K562 (cell line): Measurements from ENCODE around the gene TRERF1. TPM values are rescaled to one million over a fixed set of nuclear protein-coding genes. Genes with fewer than 3 reads are reported as not detected.
"Not testable (repeated sequence)": the region's sequence is repeated elsewhere in the genome, so short reads cannot be mapped to it uniquely, and the experiment has no call there.

Source experiments
- ATAC-seq: fragments of 200-7000 bp; cut with Tn5 transposase; 3 replicates; pipeline ENCODE4 v1.9.1; 2020; ENCODE audit warnings: moderate library complexity
- BruUV-seq: library from RNA; stranded (reverse); fragments of 400-500 nt; replicated peaks from 2 replicates; lab custom pipeline; 2021; lab: Mats Ljungman, UMichigan
- CTCF ChIA-PET: fragments of 300-600 bp; formaldehyde crosslinking; extraction: SDS; loops from one replicate; lab custom pipeline; 2021; ENCODE audit warnings: low intra/inter-chr PET ratio; lab: Yijun Ruan, JAX
- POLR2A ChIA-PET: fragments of 300-600, 350-650 bp; sonication (Branson Sonifier 250); formaldehyde crosslinking; extraction: SDS; loops from one replicate; lab custom pipeline; 2021; ENCODE audit warnings: antibody characterized with exemption, inconsistent platforms; lab: Yijun Ruan, JAX
- DNase-seq, 4 experiments: peaks; one replicate each; pipeline versions ENCODE4 v3.0.0 to v3.0.0-alpha.2; 2011 to 2018; ENCODE audit warnings: low spot score in 3 of 4, mixed read lengths in 3 of 4; ENCODE audit errors: extremely low read depth in 1 of 4
- FAIRE-seq: peaks from 2 replicates; lab custom pipeline; 2011; peaks lifted over from hg19 to GRCh38; lab: Jason Lieb, UNC
- H2AFZ ChIP-seq: 2 replicates; pipeline ENCODE4 v1.6.0; 2011; ENCODE audit warnings: low read depth, low read length, control low read depth, inconsistent platforms
- H3K27ac ChIP-seq: fragments of 200-600 bp; 3 replicates; pipeline ENCODE4 v1.8.0; 2011; ENCODE audit warnings: low read depth, mild to moderate bottlenecking, control low read depth, inconsistent platforms, low read length, moderate library complexity, mixed read lengths; ENCODE audit errors: extremely low read depth
- H3K27me3 ChIP-seq, 2 experiments: fragments of 300-600 bp in 1 of 2; 2 replicates in 1 of 2; 3 replicates in 1 of 2; pipeline versions ENCODE4 v1.6.0 to v1.8.0; 2011; ENCODE audit warnings: inconsistent platforms in 2 of 2, low read length in 2 of 2, mild to moderate bottlenecking in 1 of 2, mixed read lengths in 1 of 2, moderate library complexity in 1 of 2; ENCODE audit not compliant: control insufficient read depth in 2 of 2, insufficient read depth in 2 of 2
- H3K36me3 ChIP-seq: fragments of 300-600 bp; 3 replicates; pipeline ENCODE4 v1.8.0; 2011; ENCODE audit warnings: mild to moderate bottlenecking, low read length, inconsistent platforms; ENCODE audit not compliant: control insufficient read depth, insufficient read depth
- H3K4me1 ChIP-seq, 2 experiments: fragments of 200-600 bp in 1 of 2; replicated peaks in 1 of 2; 2 replicates in 1 of 2; 3 replicates in 1 of 2; pipeline versions ENCODE4 v1.5.1 to v1.8.0; 2011; ENCODE audit warnings: inconsistent platforms in 2 of 2, low read length in 2 of 2, mild to moderate bottlenecking in 1 of 2, mixed read lengths in 1 of 2, moderate library complexity in 1 of 2; ENCODE audit not compliant: control insufficient read depth in 2 of 2, insufficient read depth in 2 of 2
- H3K4me2 ChIP-seq: 2 replicates; pipeline ENCODE4 v1.6.1; 2011; ENCODE audit warnings: low read length, control low read depth, inconsistent platforms, mixed read lengths; ENCODE audit not compliant: insufficient read depth
- H3K4me3 ChIP-seq: fragments of 200-600 bp; sonication (generic), shearing (Covaris generic); 2 replicates; pipeline ENCODE4 v1.5.1; 2016; ENCODE audit warnings: control low read depth, inconsistent platforms
- H3K79me2 ChIP-seq: fragments of 200-600 bp; 3 replicates; pipeline ENCODE4 v1.8.0; 2011; ENCODE audit warnings: low read length, inconsistent platforms; ENCODE audit not compliant: control insufficient read depth, insufficient read depth
- H3K9ac ChIP-seq, 2 experiments: 2 replicates each; pipeline versions ENCODE4 v1.6.0 to v1.6.1; 2011; ENCODE audit warnings: low read depth in 2 of 2, low read length in 2 of 2, control low read depth in 1 of 2, inconsistent platforms in 1 of 2, mild to moderate bottlenecking in 1 of 2, mixed read lengths in 1 of 2; ENCODE audit not compliant: insufficient read depth in 1 of 2
- H3K9me1 ChIP-seq: one replicate; pipeline ENCODE4 v1.6.0; 2011; ENCODE audit warnings: inconsistent platforms, mild to moderate bottlenecking, low read length, moderate library complexity; ENCODE audit not compliant: control insufficient read depth, insufficient read depth
- H3K9me3 ChIP-seq: replicated peaks from 2 replicates; pipeline ENCODE4 v1.5.1; 2011; ENCODE audit warnings: low read depth, low read length, inconsistent platforms; ENCODE audit not compliant: control insufficient read depth, insufficient read depth
- H4K20me1 ChIP-seq: replicated peaks from 2 replicates; pipeline ENCODE4 v1.6.1; 2011; ENCODE audit warnings: low read length, inconsistent platforms, mixed read lengths; ENCODE audit not compliant: control insufficient read depth, insufficient read depth
- FOSL1 ChIP-seq: fragments of 200-800 bp; sonication (Bioruptor generic); conservative IDR thresholded peaks from 2 replicates; pipeline ENCODE4 v1.6.1; 2016; ENCODE audit warnings: missing genetic modification characterization, missing compliant biosample characterization
- FOXA3 ChIP-seq, 2 experiments: fragments of 450-650 bp in 1 of 2; sonication (generic) in 1 of 2; formaldehyde crosslinking; IDR thresholded peaks in 1 of 2; conservative IDR thresholded peaks in 1 of 2; 2 replicates each; pipeline versions ENCODE4 v1.4.0 to v1.8.0; 2020 to 2022; ENCODE audit warnings: mild to moderate bottlenecking in 2 of 2, missing genetic modification reagents in 1 of 2
- FOXJ3 ChIP-seq: sonication (generic); formaldehyde crosslinking; IDR thresholded peaks from 2 replicates; pipeline ENCODE4 v1.4.0; 2020; ENCODE audit warnings: mild to moderate bottlenecking, missing genetic modification reagents
- RCOR1 ChIP-seq, 2 experiments: IDR thresholded peaks; 2 replicates each; pipeline ENCODE4 v1.6.1; 2012; ENCODE audit warnings: low read depth in 2 of 2, low read length in 2 of 2, borderline replicate concordance in 1 of 2, improper control_type of control experiment in 1 of 2
- SRSF3 ChIP-seq: fragments of 200-400 bp; formaldehyde crosslinking; IDR thresholded peaks from 2 replicates; pipeline ENCODE4 v1.6.1; 2016; ENCODE audit warnings: mild to moderate bottlenecking, low read length, moderate library complexity; ENCODE audit not compliant: insufficient read depth
- STAG1 ChIP-seq: sonication (generic); formaldehyde crosslinking; IDR thresholded peaks from 2 replicates; pipeline ENCODE4 v1.5.0; 2020; ENCODE audit warnings: missing genetic modification reagents, borderline replicate concordance
- WGBS: fragments of 100-300 bp; shearing (Covaris generic); methylation state at CpG from one replicate; pipeline ENCODE4 v1.1.6; 2016; ENCODE audit warnings: low coverage, mixed read lengths; ENCODE audit not compliant: insufficient coverage; ENCODE audit errors: missing lambda C conversion rate; 5-methylcytosine and 5-hydroxymethylcytosine counted together
- in situ Hi-C: fragments of 300-500 bp; cut with MboI; formaldehyde crosslinking; loops from 4 replicates; pipeline ENCODE4 v1.15.0; 2018; ENCODE audit warnings: inconsistent platforms, mixed read lengths
- intact Hi-C: fragments of 100-400 bp; cut with micrococcal nuclease; formaldehyde crosslinking; loops from 2 replicates; pipeline ENCODE4 v1.14.2; 2022
- polyA plus RNA-seq, 8 experiments: library from polyadenylated mRNA; depleted of rRNA in 4 of 8; stranded (reverse) in 5 of 8; unstranded in 3 of 8; fragments of >200 nt; fragmentation: Nextera tagmentation in 2 of 8; fragmentation: Illumina TruSeq in 1 of 8; extraction: Ambion mirVana in 2 of 8; extraction: Trizol in 1 of 8; gene quantifications; 2 replicates each; pipeline versions ENCODE4 v1.2.1 to v1.2.3, GENCODE V29; 2011 to 2014; ENCODE audit warnings: inconsistent platforms in 1 of 8, missing spikeins in 1 of 8
- total RNA-seq, 7 experiments: library from RNA; depleted of rRNA in 6 of 7; stranded (reverse); fragments of >200 nt in 6 of 7; fragmentation: Illumina TruSeq in 2 of 7; extraction: Trizol in 2 of 7; gene quantifications; 2 replicates each; pipeline versions ENCODE4 v1.2.1 to v1.2.3, GENCODE V29; 2011 to 2021; ENCODE audit warnings: low replicate concordance in 1 of 7
- TF ChIP-seq, protein P1 (sequence below): sonication (generic); formaldehyde crosslinking; IDR thresholded peaks from 2 replicates; pipeline ENCODE4 v1.8.1; 2023; ENCODE audit warnings: missing genetic modification reagents, mild to moderate bottlenecking, borderline replicate concordance

Gene TRERF1
- total and polyA plus RNA-seq, 9 of the 15 experiments (the other 6 are each of a cell fraction or from before 2014, with no cell fraction given), result 0.04 to 0.20 (median 0.07) TPM; not detected in 3

DNA sequence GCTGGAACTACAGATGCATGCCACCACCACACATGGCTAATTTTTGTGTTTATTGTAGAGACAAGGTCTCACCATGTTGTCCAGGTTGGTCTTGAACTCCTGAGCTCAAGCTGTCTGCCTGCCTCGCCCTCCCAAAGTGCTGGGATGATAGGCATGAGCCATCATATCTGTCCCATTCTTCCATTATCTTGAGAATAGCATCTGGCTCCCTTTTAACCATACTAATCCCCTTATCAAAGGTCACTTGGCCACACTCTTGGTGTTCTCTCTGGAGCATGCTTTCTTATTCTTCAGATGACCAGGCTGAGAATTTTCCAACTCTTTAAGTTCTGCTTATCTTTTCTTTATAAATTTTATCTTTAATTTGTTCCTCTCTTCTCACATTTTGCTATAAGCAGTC is 15.9 kb upstream of the TRERF1 start (continued):
- no peak for TF ChIP-seq FOXA3 (CRISPR knock-in tag; conservative IDR thresholded peaks at IDR 0.05 in 1 of 2, IDR thresholded peaks at IDR 0.05 in 1 of 2)
- TF ChIP-seq RCOR1 (IDR thresholded peaks at IDR 0.05; ENCODE audit: borderline replicate concordance in 1 of 2, low read depth in 2 of 2, low read length in 2 of 2), result 0 out of 4 replicates have a peak, but pooled peaks of 1 of the 2 experiments have one; percentile 7
- TF ChIP-seq FOSL1 (tag), result no peak; the same call in 1 of the 2 replicates
- no peak for TF ChIP-seq STAG1
- TF ChIP-seq FOXJ3 (CRISPR knock-in tag), result no peak
- TF ChIP-seq, protein P1, sequence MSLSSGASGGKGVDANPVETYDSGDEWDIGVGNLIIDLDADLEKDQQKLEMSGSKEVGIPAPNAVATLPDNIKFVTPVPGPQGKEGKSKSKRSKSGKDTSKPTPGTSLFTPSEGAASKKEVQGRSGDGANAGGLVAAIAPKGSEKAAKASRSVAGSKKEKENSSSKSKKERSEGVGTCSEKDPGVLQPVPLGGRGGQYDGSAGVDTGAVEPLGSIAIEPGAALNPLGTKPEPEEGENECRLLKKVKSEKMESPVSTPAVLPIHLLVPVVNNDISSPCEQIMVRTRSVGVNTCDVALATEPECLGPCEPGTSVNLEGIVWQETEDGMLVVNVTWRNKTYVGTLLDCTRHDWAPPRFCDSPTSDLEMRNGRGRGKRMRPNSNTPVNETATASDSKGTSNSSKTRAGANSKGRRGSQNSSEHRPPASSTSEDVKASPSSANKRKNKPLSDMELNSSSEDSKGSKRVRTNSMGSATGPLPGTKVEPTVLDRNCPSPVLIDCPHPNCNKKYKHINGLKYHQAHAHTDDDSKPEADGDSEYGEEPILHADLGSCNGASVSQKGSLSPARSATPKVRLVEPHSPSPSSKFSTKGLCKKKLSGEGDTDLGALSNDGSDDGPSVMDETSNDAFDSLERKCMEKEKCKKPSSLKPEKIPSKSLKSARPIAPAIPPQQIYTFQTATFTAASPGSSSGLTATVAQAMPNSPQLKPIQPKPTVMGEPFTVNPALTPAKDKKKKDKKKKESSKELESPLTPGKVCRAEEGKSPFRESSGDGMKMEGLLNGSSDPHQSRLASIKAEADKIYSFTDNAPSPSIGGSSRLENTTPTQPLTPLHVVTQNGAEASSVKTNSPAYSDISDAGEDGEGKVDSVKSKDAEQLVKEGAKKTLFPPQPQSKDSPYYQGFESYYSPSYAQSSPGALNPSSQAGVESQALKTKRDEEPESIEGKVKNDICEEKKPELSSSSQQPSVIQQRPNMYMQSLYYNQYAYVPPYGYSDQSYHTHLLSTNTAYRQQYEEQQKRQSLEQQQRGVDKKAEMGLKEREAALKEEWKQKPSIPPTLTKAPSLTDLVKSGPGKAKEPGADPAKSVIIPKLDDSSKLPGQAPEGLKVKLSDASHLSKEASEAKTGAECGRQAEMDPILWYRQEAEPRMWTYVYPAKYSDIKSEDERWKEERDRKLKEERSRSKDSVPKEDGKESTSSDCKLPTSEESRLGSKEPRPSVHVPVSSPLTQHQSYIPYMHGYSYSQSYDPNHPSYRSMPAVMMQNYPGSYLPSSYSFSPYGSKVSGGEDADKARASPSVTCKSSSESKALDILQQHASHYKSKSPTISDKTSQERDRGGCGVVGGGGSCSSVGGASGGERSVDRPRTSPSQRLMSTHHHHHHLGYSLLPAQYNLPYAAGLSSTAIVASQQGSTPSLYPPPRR (CRISPR knock-in tag), result no peak
- TF ChIP-seq SRSF3, result no peak

DNA sequence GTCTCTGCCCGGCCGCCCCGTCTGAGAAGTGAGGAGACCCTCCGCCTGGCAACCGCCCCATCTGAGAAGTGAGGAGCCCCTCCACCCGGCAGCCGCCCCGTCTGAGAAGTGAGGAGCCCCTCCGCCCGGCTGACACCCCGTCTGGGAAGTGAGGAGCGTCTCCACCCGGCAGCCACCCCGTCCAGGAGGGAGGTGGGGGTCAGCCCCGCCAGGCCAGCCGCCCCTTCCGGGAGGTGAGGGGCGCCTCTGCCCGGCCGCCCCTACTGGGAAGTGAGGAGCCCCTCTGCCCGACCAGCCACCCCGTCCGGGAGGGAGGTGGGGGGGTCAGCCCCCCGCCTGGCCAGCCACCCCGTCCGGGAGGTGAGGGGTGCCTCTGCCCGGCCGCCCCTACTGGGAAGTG is 14.7 kb upstream of the TRERF1 start:
- BruUV-seq, FAIRE-seq: not testable (repeated sequence)
- WGBS, result 34% methylated on average over 8 of the region's 28 CpGs

More for the DNA sequence above, 14.7 kb upstream of the TRERF1 start:
- H3K9me3 ChIP-seq, H3K36me3 ChIP-seq, H3K79me2 ChIP-seq, DNase-seq, H3K4me1 ChIP-seq, ATAC-seq, POLR2A ChIA-PET, H3K4me2 ChIP-seq, H2AFZ ChIP-seq, H3K27ac ChIP-seq, H3K4me3 ChIP-seq, H3K27me3 ChIP-seq, intact Hi-C loops, in situ Hi-C loops, H4K20me1 ChIP-seq, H3K9me1 ChIP-seq, H3K9ac ChIP-seq: not testable (repeated sequence)
- CTCF ChIA-PET, result interaction anchor here (0.6 kb wide), 1 partner anchor 377 kb away, joined by 3 read pairs; no protein-coding TSS in a partner anchor
